ENCODE measurements around the gene TEAD3.

TEAD3 gene

DNA sequence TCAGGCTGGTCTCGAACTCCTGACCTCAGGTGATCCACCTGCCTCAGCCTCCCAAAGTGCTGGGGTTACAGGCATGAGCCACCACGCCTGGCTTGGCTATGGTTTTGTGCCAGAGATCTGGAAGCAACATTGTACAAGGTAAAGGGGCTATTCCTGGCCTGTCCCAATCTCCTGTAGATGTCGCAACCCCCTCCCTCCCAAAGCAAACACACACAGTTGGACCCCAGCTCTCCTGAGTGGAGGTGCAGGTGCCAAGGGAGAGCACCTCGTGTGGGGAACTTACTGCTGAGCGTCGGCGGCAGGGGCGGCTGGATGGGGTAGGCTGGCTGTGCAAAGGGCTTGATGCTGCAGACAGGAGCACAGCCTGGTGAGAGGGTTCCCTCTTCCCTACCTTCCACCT, 19.9 kb downstream of the TEAD3 start:
- peak overlapping the region in 1 of 3 experiments; percentile 14 for H3K27ac Mint-ChIP-seq
- H3K36me3 Mint-ChIP-seq (ENCODE audit: low read depth), result peaks cover 56% of the 10 kb centered on the region
- no peaks in the 10 kb centered on the region for H3K27me3 Mint-ChIP-seq (ENCODE audit: low read depth)
- H3K4me1 Mint-ChIP-seq, result peaks cover 11% of the 10 kb centered on the region
- H3K9me3 Mint-ChIP-seq, result no peaks in the 10 kb centered on the region
- TF ChIP-seq, protein P1, sequence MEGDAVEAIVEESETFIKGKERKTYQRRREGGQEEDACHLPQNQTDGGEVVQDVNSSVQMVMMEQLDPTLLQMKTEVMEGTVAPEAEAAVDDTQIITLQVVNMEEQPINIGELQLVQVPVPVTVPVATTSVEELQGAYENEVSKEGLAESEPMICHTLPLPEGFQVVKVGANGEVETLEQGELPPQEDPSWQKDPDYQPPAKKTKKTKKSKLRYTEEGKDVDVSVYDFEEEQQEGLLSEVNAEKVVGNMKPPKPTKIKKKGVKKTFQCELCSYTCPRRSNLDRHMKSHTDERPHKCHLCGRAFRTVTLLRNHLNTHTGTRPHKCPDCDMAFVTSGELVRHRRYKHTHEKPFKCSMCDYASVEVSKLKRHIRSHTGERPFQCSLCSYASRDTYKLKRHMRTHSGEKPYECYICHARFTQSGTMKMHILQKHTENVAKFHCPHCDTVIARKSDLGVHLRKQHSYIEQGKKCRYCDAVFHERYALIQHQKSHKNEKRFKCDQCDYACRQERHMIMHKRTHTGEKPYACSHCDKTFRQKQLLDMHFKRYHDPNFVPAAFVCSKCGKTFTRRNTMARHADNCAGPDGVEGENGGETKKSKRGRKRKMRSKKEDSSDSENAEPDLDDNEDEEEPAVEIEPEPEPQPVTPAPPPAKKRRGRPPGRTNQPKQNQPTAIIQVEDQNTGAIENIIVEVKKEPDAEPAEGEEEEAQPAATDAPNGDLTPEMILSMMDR (IDR thresholded peaks at IDR 0.05; ENCODE audit: unreplicated experiment in 3 of 3), result no peak
- H3K4me3 Mint-ChIP-seq, result no peak overlapping the region

DNA sequence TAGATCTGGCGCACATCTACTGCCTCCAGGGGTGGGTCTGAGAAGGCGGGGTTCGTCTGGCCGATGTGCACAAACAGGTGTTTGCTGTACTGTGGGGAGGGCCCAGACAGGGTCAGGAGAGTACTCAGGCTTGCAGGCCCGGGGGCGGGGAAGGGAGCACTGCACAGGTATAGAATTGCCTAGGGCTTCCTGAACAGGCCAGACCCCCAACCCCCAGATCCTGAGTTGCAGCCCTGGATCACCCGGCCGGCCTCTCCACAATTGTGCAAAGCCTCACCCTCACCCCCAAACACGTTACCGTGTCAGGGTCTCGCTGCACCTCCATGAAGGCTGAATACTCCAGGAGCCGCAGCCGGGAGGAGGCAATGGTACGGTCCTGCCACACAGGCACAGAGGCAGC, 20.9 kb downstream of the TEAD3 start:
- Mint-ChIP-seq H3K27ac (peak overlapping the region in 1 of 3 experiments; percentile 6), H3K4me1 (peaks cover 15% of the 10 kb centered on the region), H3K36me3 (ENCODE audit: low read depth) (peaks cover 58% of the 10 kb centered on the region), H3K27me3 (ENCODE audit: low read depth) (no peaks in the 10 kb centered on the region), H3K4me3 (no peak overlapping the region), H3K9me3 (no peaks in the 10 kb centered on the region)
- TF ChIP-seq, protein P1 (IDR thresholded peaks at IDR 0.05; ENCODE audit: unreplicated experiment in 3 of 3), result no peak

DNA sequence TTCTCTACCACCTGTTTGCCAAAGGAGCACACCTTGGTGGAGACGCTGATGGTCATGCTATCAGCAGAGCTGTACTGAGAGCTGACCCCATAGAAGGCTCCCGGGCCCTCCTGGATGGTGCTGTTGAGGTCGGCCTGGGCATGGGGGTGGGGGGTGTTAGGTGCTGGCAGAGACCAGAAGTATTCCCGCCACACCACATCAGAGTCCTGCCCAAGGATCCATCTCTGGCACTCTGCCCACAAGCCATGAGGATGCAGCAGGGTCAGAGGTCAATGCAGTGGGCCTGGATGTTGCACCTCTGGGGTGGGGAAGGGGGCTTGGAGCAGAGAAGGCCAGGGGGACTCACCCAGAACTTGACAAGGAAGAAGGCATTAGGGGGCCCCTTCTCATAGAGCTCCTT, 21.3 kb downstream of the TEAD3 start:
- no peaks in the 10 kb centered on the region for H3K9me3 Mint-ChIP-seq
- H3K36me3 Mint-ChIP-seq (ENCODE audit: low read depth), result peaks cover 59% of the 10 kb centered on the region
- peak overlapping the region in 1 of 3 experiments; percentile 6 for H3K27ac Mint-ChIP-seq
- H3K4me3 Mint-ChIP-seq, result no peak overlapping the region
- peaks cover 19% of the 10 kb centered on the region for H3K4me1 Mint-ChIP-seq
- TF ChIP-seq, protein P1 (IDR thresholded peaks at IDR 0.05; ENCODE audit: unreplicated experiment in 3 of 3), result no peak
- no peaks in the 10 kb centered on the region for H3K27me3 Mint-ChIP-seq (ENCODE audit: low read depth)

DNA sequence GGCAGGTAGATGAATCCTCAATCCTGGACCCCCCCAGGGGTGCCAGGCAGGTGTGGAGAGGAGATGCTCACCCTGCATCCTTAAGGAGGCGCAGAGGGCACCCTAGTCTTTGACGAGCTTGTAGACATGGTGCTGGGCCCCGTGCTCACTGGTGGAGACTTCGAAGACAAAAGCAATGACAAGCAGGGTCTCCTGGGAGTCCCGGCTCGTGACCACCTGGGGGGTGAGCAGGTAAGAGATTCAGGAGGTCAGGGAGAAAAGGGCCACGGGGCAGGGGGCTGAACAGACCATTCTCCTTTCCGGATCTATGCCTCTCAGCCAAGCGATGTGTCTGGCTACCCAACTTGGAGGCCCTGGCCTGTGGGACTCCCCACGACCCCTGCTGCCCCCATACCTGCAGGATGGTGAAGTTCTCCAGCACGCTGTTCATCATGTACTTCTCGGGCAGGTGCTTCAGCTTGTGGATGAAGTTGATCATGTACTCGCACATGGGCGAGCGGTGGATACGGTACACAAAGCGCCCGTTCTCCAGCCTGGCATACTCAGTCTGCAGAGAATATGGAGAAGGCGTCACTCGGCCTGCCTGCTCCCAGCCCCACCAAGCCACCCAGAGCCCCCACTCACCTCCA, 21.8 kb downstream of the TEAD3 start:
- Mint-ChIP-seq H3K9me3 (no peaks in the 10 kb centered on the region), H3K27ac (no peak overlapping the region), H3K27me3 (ENCODE audit: low read depth) (no peaks in the 10 kb centered on the region), H3K36me3 (ENCODE audit: low read depth) (peaks cover 62% of the 10 kb centered on the region), H3K4me1 (peaks cover 24% of the 10 kb centered on the region), H3K4me3 (no peak overlapping the region)
- TF ChIP-seq, protein P1 (IDR thresholded peaks at IDR 0.05; ENCODE audit: unreplicated experiment in 3 of 3), result no peak

DNA sequence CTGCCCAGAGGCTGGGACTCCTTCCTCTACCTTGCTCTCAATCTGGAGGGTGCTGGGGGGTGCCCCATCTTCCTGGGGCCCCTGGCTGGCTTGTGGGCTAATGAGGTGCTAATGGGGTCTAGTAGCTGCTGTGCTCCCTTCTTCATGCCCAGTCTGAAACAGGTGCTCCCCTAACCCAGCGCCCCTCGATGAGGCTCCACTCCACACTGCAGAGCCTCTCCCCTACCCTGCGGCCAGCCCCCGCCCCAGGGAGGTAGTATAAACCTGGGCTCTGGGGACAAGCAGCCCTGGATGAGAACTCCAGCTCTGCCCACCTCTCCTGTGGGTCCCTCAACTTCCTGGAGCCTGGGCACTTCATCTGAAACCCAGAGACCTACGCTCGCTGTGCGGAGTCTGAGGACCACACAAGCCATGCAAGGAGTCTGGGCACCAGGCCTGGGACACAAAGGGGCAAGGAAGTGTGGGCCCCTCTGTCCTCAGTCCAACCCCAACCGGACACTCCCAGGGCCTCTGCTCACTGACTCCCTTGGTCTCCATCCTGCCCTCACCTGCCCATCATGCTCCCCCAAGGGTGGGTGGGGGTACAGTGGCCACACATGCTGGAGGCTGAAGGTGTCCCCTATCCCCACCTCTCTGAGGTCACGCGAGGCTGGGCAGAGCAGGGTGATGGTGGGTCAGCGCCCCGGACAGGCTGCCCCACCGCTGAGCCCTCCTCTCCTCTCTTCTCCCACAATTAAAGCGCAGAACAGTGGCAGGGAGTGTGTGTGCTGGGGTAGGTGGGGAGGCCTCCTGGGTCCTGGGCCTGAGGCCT, 22.5 kb downstream of the TEAD3 start:
- Mint-ChIP-seq H3K27me3 (ENCODE audit: low read depth) (no peaks in the 10 kb centered on the region), H3K27ac (peak overlapping the region in 1 of 3 experiments; percentile 49), H3K4me3 (no peak overlapping the region), H3K9me3 (no peaks in the 10 kb centered on the region), H3K36me3 (ENCODE audit: low read depth) (peaks cover 69% of the 10 kb centered on the region), H3K4me1 (peaks cover 32% of the 10 kb centered on the region)
- TF ChIP-seq, protein P1 (IDR thresholded peaks at IDR 0.05; ENCODE audit: unreplicated experiment in 3 of 3), result no peak

DNA sequence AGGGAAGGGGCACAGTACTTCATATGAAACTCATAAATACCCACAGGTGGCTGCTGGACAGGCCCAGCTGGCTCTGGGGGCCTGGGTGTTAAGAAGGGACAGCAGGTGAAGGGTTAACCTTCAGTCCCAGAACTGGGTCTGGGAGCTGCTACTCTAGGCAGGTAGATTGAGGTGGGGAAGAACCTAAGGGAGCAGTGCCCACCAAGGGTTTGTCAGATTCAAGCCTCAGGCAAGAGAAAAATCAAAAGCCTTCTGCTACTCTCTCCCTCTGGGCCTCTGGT, 23.1 kb downstream of the TEAD3 start:
- TF ChIP-seq, protein P1 (IDR thresholded peaks at IDR 0.05; ENCODE audit: unreplicated experiment in 3 of 3), result no peak
- H3K27me3 Mint-ChIP-seq (ENCODE audit: low read depth), result no peaks in the 10 kb centered on the region
- no peaks in the 10 kb centered on the region for H3K9me3 Mint-ChIP-seq
- no peak overlapping the region for H3K4me3 Mint-ChIP-seq
- peaks cover 71% of the 10 kb centered on the region for H3K36me3 Mint-ChIP-seq (ENCODE audit: low read depth)
- H3K27ac Mint-ChIP-seq, result peak overlapping the region in 1 of 3 experiments; percentile 49
- H3K4me1 Mint-ChIP-seq, result peaks cover 34% of the 10 kb centered on the region
